Caco-2 (cell line): ENCODE data around the gene CLCA1. TPM values are rescaled to one million over a fixed set of nuclear protein-coding genes. Genes with fewer than 3 reads are reported as not detected.

Experiments
- Bru-seq: library from RNA; stranded (reverse); fragments of 400-500 nt; gene quantifications from one replicate; lab custom pipeline; 2021; lab: Mats Ljungman, UMichigan
- BruChase-seq, 2 experiments: library from RNA; stranded (reverse); fragments of 400-500 nt; gene quantifications; one replicate each; lab custom pipeline; 2021; lab: Mats Ljungman, UMichigan
- BruUV-seq: library from RNA; stranded (reverse); fragments of 400-500 nt; replicated peaks from 2 replicates; lab custom pipeline; 2021; lab: Mats Ljungman, UMichigan
- CTCF ChIA-PET: fragments of 300-600 bp; sonication (Branson Sonifier 250); formaldehyde crosslinking; loops from one replicate; lab custom pipeline; 2022; ENCODE audit warnings: antibody characterized with exemption; lab: Charles Lee
- POLR2A ChIA-PET: fragments of 300-600 bp; sonication (Branson Sonifier 250); formaldehyde crosslinking; loops from one replicate; lab custom pipeline; 2022; ENCODE audit warnings: antibody characterized with exemption; lab: Charles Lee
- DNase-seq, 2 experiments: peaks; one replicate each; pipeline versions ENCODE4 v3.0.0 to v3.0.0-alpha.2; 2020 to 2022
- H3K27me3 ChIP-seq: replicated peaks from 2 replicates; pipeline ENCODE4 v1.6.0; 2011; ENCODE audit warnings: low read length; ENCODE audit not compliant: control insufficient read depth, insufficient read depth
- H3K36me3 ChIP-seq: 2 replicates; pipeline ENCODE4 v1.5.1; 2011; ENCODE audit warnings: low read length; ENCODE audit not compliant: control insufficient read depth, insufficient read depth
- H3K4me1 ChIP-seq: fragments of 250-450 bp; sonication (Bioruptor Pico); 2 replicates; pipeline ENCODE4 v1.5.1; 2020; ENCODE audit warnings: mild to moderate bottlenecking
- H3K4me3 ChIP-seq: 2 replicates; pipeline ENCODE4 v1.5.1; 2011; ENCODE audit warnings: low read depth, mild to moderate bottlenecking, control low read depth, low read length
- H3K9me3 ChIP-seq: fragments of 250-450 bp; sonication (Bioruptor Pico); 2 replicates; pipeline ENCODE4 v1.5.1; 2020; ENCODE audit warnings: mild to moderate bottlenecking, moderate library complexity
- H3K27ac Mint-ChIP-seq: one replicate; pipeline ENCODE4 v1.8.0; 2022; ENCODE audit warnings: mixed read lengths; ENCODE audit not compliant: unreplicated experiment
- H3K27me3 Mint-ChIP-seq: one replicate; pipeline ENCODE4 v1.8.0; 2022; ENCODE audit warnings: mixed read lengths; ENCODE audit not compliant: insufficient read depth, unreplicated experiment
- H3K36me3 Mint-ChIP-seq: one replicate; pipeline ENCODE4 v1.8.0; 2022; ENCODE audit warnings: mild to moderate bottlenecking, mixed read lengths; ENCODE audit not compliant: insufficient read depth, unreplicated experiment
- H3K4me1 Mint-ChIP-seq: one replicate; pipeline ENCODE4 v1.8.0; 2022; ENCODE audit warnings: low read depth, mixed read lengths; ENCODE audit not compliant: unreplicated experiment
- H3K4me3 Mint-ChIP-seq: one replicate; pipeline ENCODE4 v1.8.0; 2022; ENCODE audit warnings: mild to moderate bottlenecking, moderate library complexity, mixed read lengths; ENCODE audit not compliant: unreplicated experiment
- H3K9me3 Mint-ChIP-seq: one replicate; pipeline ENCODE4 v1.8.0; 2022; ENCODE audit warnings: mixed read lengths; ENCODE audit not compliant: unreplicated experiment
- CTCF ChIP-seq, 2 experiments: fragments of 200-600 bp in 1 of 2; IDR thresholded peaks; 1 replicate in 1 of 2; 2 replicates in 1 of 2; pipeline versions ENCODE4 v1.5.1 to v1.8.0; 2011 to 2022; ENCODE audit warnings: antibody characterized with exemption in 1 of 2, control low read depth in 1 of 2, inconsistent platforms in 1 of 2, low read depth in 1 of 2, low read length in 1 of 2, mild to moderate bottlenecking in 1 of 2, moderate library complexity in 1 of 2; ENCODE audit not compliant: insufficient read depth in 1 of 2, severe bottlenecking in 1 of 2, unreplicated experiment in 1 of 2
- intact Hi-C: fragments of 100-400 bp; cut with micrococcal nuclease; formaldehyde crosslinking; loops from one replicate; pipeline ENCODE4 v1.10.0; 2022; ENCODE audit not compliant: unreplicated experiment
- long read RNA-seq: library from polyadenylated mRNA; stranded (forward); transcript quantifications from one replicate; pipeline ENCODE4 v2.0.0, GENCODE V29; 2022
- total RNA-seq: library from RNA; stranded (reverse); gene quantifications from 2 replicates; pipeline ENCODE4 v1.2.3, GENCODE V29; 2022

Gene CLCA1
- total RNA-seq (not detected in 2 replicates), Bru-seq, nascent RNA (not detected), BruChase-seq, experiment 1, labeled RNA remaining after a 2-hour chase (percentile 3 among the genes with signal in this experiment), BruChase-seq, experiment 2, labeled RNA remaining after a 6-hour chase (percentile 3 among the genes with signal in this experiment)
- long read RNA-seq, result 0 reads

- Histone ChIP-seq H3K4me3 (no peak within 1 kb of the TSS), H3K27me3 (no peaks in the 10 kb centered on the region), H3K4me1 (no peaks in the 10 kb centered on the region), H3K36me3 (no peaks in the 10 kb centered on the region), H3K9me3 (no peaks in the 10 kb centered on the region)
- intact Hi-C loops, result no loop called here
- DNase-seq, result no peak
- Mint-ChIP-seq H3K27me3 (peaks cover 3% of the 10 kb centered on the region), H3K9me3 (no peaks in the 10 kb centered on the region), H3K4me1 (no peaks in the 10 kb centered on the region), H3K4me3 (no peak within 1 kb of the TSS), H3K27ac (no peak within 1 kb of the TSS), H3K36me3 (no peaks in the 10 kb centered on the region)
- BruUV-seq, result no TSS peak
- ChIA-PET CTCF (no interaction called here), POLR2A (no interaction called here)
- no peak for TF ChIP-seq CTCF (IDR thresholded peaks at IDR 0.05; ENCODE audit: insufficient read depth in 1 of 2, low read depth in 1 of 2, low read length in 1 of 2, severe bottlenecking in 1 of 2, unreplicated experiment in 1 of 2)
These were observed at the start of gene CLCA1 for GRCh38 chr1:86468501-86468977. TSS of gene CLCA1 (plus strand) at chr1:86468927. CDS start at chr1:86468972, 45 bp downstream.

- no TSS peak for BruUV-seq
- peak; percentile 11 to 48 for TF ChIP-seq CTCF (IDR thresholded peaks at IDR 0.05; ENCODE audit: insufficient read depth in 1 of 2, low read depth in 1 of 2, low read length in 1 of 2, severe bottlenecking in 1 of 2, unreplicated experiment in 1 of 2)
- intact Hi-C loops, result loop anchor here (2.0 kb wide), 1 partner anchor 83 kb away; no protein-coding TSS in a partner anchor
These were observed 49.3 kb upstream of the CLCA1 start for GRCh38 chr1:86419277-86419903.

GRCh38 chr1:86421601-86422280 lies 47.0 kb upstream of the CLCA1 start:
- POLR2A ChIA-PET, result no interaction called here
- no TSS peak for BruUV-seq

More at GRCh38 chr1:86419277-86419903, 49.3 kb upstream of the CLCA1 start:
- Mint-ChIP-seq H3K27me3 (no peaks in the 10 kb centered on the region), H3K4me3 (no peak overlapping the region), H3K36me3 (no peaks in the 10 kb centered on the region), H3K27ac (no peak overlapping the region), H3K4me1 (no peaks in the 10 kb centered on the region), H3K9me3 (no peaks in the 10 kb centered on the region)
- POLR2A ChIA-PET, result no interaction called here
- Histone ChIP-seq H3K4me3 (no peak overlapping the region), H3K9me3 (no peaks in the 10 kb centered on the region), H3K4me1 (no peaks in the 10 kb centered on the region), H3K36me3 (no peaks in the 10 kb centered on the region), H3K27me3 (no peaks in the 10 kb centered on the region)
- CTCF ChIA-PET, result interaction anchor here (0.6 kb wide), 1 partner anchor 358 kb away, joined by 3 read pairs; no protein-coding TSS in a partner anchor
- peak in 1 of 2 experiments; percentile 19 for DNase-seq

More at GRCh38 chr1:86421601-86422280, 47.0 kb upstream of the CLCA1 start:
- Mint-ChIP-seq H3K4me1 (no peaks in the 10 kb centered on the region), H3K9me3 (no peaks in the 10 kb centered on the region), H3K4me3 (no peak overlapping the region), H3K27ac (no peak overlapping the region), H3K36me3 (no peaks in the 10 kb centered on the region), H3K27me3 (peaks cover 3% of the 10 kb centered on the region)
- H3K27me3 ChIP-seq, result no peaks in the 10 kb centered on the region
- intact Hi-C loops, result no loop called here
- TF ChIP-seq CTCF (IDR thresholded peaks at IDR 0.05; ENCODE audit: insufficient read depth in 1 of 2, low read depth in 1 of 2, low read length in 1 of 2, severe bottlenecking in 1 of 2, unreplicated experiment in 1 of 2), result no peak
- no peaks in the 10 kb centered on the region for H3K9me3 ChIP-seq
- H3K4me3 ChIP-seq, result no peak overlapping the region
- H3K36me3 ChIP-seq, result no peaks in the 10 kb centered on the region
- CTCF ChIA-PET, result no interaction called here
- no peak for DNase-seq
- H3K4me1 ChIP-seq, result no peaks in the 10 kb centered on the region
